A549 (cell line): ENCODE results near the gene CRISPLD2. TPM values are rescaled to one million over a fixed set of nuclear protein-coding genes. Genes with fewer than 3 reads are reported as not detected.

ENCODE experiments used
- ATAC-seq, 2 experiments: fragments of 200-7000 bp in 1 of 2; fragments of >200 bp in 1 of 2; cut with Nextera tagmentation in 1 of 2; cut with Tn5 transposase in 1 of 2; 3 replicates each; pipeline versions ENCODE4 v1.8.0 to v1.9.1; 2018 to 2020; ENCODE audit warnings: mild to moderate bottlenecking in 1 of 2, moderate library complexity in 1 of 2
- CTCF ChIA-PET: fragments of 300-600 bp; sonication (Branson Sonifier 250); formaldehyde crosslinking; extraction: SDS; loops from one replicate; lab custom pipeline; 2021; ENCODE audit warnings: antibody characterized with exemption, inconsistent platforms; lab: Yijun Ruan, JAX
- POLR2A ChIA-PET: fragments of 350-600 bp; formaldehyde crosslinking; extraction: SDS; loops from one replicate; lab custom pipeline; 2021; ENCODE audit warnings: antibody characterized with exemption, inconsistent platforms; lab: Yijun Ruan, JAX
- DNase-seq, 2 experiments: peaks; one replicate each; pipeline versions ENCODE4 v3.0.0 to v3.0.0-alpha.2; 2011 to 2016; ENCODE audit warnings: low read depth in 1 of 2, low spot score in 1 of 2
- FAIRE-seq: peaks from 2 replicates; lab custom pipeline; 2011; peaks lifted over from hg19 to GRCh38; lab: Jason Lieb, UNC
- H3K27ac ChIP-seq, 2 experiments: fragments of >200 bp; sonication (Bioruptor Twin); formaldehyde crosslinking; 3 replicates each; pipeline ENCODE4 v1.5.1; 2016 to 2017
- H3K4me1 ChIP-seq: fragments of >200 bp; sonication (Bioruptor Twin); formaldehyde crosslinking; 3 replicates; pipeline ENCODE4 v1.6.1; 2016
- H3K4me2 ChIP-seq: fragments of >200 bp; sonication (Bioruptor Twin); formaldehyde crosslinking; 3 replicates; pipeline ENCODE4 v1.6.1; 2016
- H3K4me3 ChIP-seq: fragments of >200 bp; sonication (Bioruptor Twin); formaldehyde crosslinking; 3 replicates; pipeline ENCODE4 v1.5.1; 2016
- H3K9me3 ChIP-seq: fragments of >200 bp; sonication (Bioruptor Twin); formaldehyde crosslinking; 3 replicates; pipeline ENCODE4 v1.6.1; 2016
- BHLHE40 ChIP-seq: IDR thresholded peaks from 2 replicates; pipeline ENCODE4 v1.6.1; 2012; ENCODE audit warnings: low read depth, low read length, inconsistent platforms
- CEBPB ChIP-seq, 2 experiments: fragments of >200 bp in 1 of 2; sonication (Bioruptor Twin) in 1 of 2; formaldehyde crosslinking in 1 of 2; IDR thresholded peaks; 2 replicates each; pipeline ENCODE4 v1.6.1; 2012 to 2016
- CHD4 ChIP-seq: fragments of 200-600 bp; sonication (generic); IDR thresholded peaks from 2 replicates; pipeline ENCODE4 v1.6.1; 2016; ENCODE audit warnings: antibody characterized with exemption, mild to moderate bottlenecking, borderline replicate concordance
- EHMT2 ChIP-seq: fragments of 200-600 bp; sonication (generic); IDR thresholded peaks from 2 replicates; pipeline ENCODE4 v1.6.1; 2016; ENCODE audit warnings: antibody characterized with exemption, low read depth, mild to moderate bottlenecking, moderate library complexity
- ESRRA ChIP-seq: fragments of 150-350 bp; IDR thresholded peaks from 2 replicates; pipeline ENCODE4 v1.6.1; 2014; ENCODE audit warnings: mild to moderate bottlenecking, low read length, borderline replicate concordance
- FOSB ChIP-seq: fragments of 250-450 bp; sonication (Bioruptor Pico); IDR thresholded peaks from 2 replicates; pipeline ENCODE4 v1.5.0; 2020; ENCODE audit warnings: mild to moderate bottlenecking, moderate library complexity
- FOSL2 ChIP-seq, 2 experiments: fragments of 450-650 bp in 1 of 2; fragments of >200 bp in 1 of 2; sonication (Bioruptor Twin) in 1 of 2; formaldehyde crosslinking; IDR thresholded peaks; 2 replicates each; pipeline versions ENCODE4 v1.5.0 to v1.6.1; 2016 to 2020; ENCODE audit warnings: mild to moderate bottlenecking in 1 of 2, moderate library complexity in 1 of 2
- FOXS1 ChIP-seq: fragments of 250-450 bp; sonication (Bioruptor Pico); IDR thresholded peaks from 2 replicates; pipeline ENCODE4 v1.5.0; 2020; ENCODE audit warnings: mild to moderate bottlenecking, moderate library complexity
- HDAC2 ChIP-seq: fragments of 200-600 bp; sonication (generic); IDR thresholded peaks from 2 replicates; pipeline ENCODE4 v1.6.1; 2016
- HEYL ChIP-seq: fragments of 250-450 bp; sonication (Bioruptor Pico); IDR thresholded peaks from 2 replicates; pipeline ENCODE4 v1.8.0; 2021; ENCODE audit warnings: mild to moderate bottlenecking, moderate library complexity
- HMGXB4 ChIP-seq: fragments of 250-450 bp; sonication (Bioruptor Pico); IDR thresholded peaks from 2 replicates; pipeline ENCODE4 v1.5.0; 2021; ENCODE audit warnings: mild to moderate bottlenecking, moderate library complexity, borderline replicate concordance
- HOXA7 ChIP-seq: fragments of 250-450 bp; sonication (Bioruptor Pico); IDR thresholded peaks from 2 replicates; pipeline ENCODE4 v1.5.0; 2020; ENCODE audit warnings: mild to moderate bottlenecking, moderate library complexity
- HOXB13 ChIP-seq: fragments of 250-450 bp; sonication (Bioruptor Pico); IDR thresholded peaks from 2 replicates; pipeline ENCODE4 v1.5.0; 2020; ENCODE audit warnings: low read depth, mild to moderate bottlenecking, moderate library complexity
- HOXB5 ChIP-seq: fragments of 250-450 bp; sonication (Bioruptor Pico); IDR thresholded peaks from 2 replicates; pipeline ENCODE4 v1.5.0; 2020; ENCODE audit warnings: mild to moderate bottlenecking, moderate library complexity
- JUNB ChIP-seq: fragments of >200 bp; sonication (Bioruptor Twin); formaldehyde crosslinking; IDR thresholded peaks from 2 replicates; pipeline ENCODE4 v1.6.1; 2016
- KDM1A ChIP-seq: fragments of 200-600 bp; sonication (generic); IDR thresholded peaks from 2 replicates; pipeline ENCODE4 v1.6.1; 2016; ENCODE audit warnings: low read depth, mild to moderate bottlenecking
- MYC ChIP-seq: IDR thresholded peaks from 2 replicates; pipeline ENCODE4 v1.6.1; 2012; ENCODE audit warnings: mild to moderate bottlenecking, inconsistent platforms, low read length, improper control_type of control experiment, borderline replicate concordance
- PHF8 ChIP-seq: fragments of 200-600 bp; sonication (generic); IDR thresholded peaks from 2 replicates; pipeline ENCODE4 v1.6.1; 2016; ENCODE audit warnings: low read depth, mild to moderate bottlenecking, antibody characterized with exemption, moderate library complexity, borderline replicate concordance
- POLR2A ChIP-seq: IDR thresholded peaks from 2 replicates; pipeline ENCODE4 v1.6.1; 2012; ENCODE audit warnings: mild to moderate bottlenecking, low read length
- POLR2AphosphoS2 ChIP-seq: conservative IDR thresholded peaks from 2 replicates; pipeline ENCODE4 v1.6.1; 2012; ENCODE audit warnings: low read length, improper control_type of control experiment, inconsistent platforms
- RAD21 ChIP-seq, 2 experiments: fragments of >200 bp in 1 of 2; sonication (Bioruptor Twin) in 1 of 2; formaldehyde crosslinking in 1 of 2; IDR thresholded peaks in 1 of 2; conservative IDR thresholded peaks in 1 of 2; 2 replicates in 1 of 2; 3 replicates in 1 of 2; pipeline ENCODE4 v1.6.1; 2012 to 2018; ENCODE audit warnings: inconsistent platforms in 1 of 2
- RARB ChIP-seq: fragments of 250-450 bp; sonication (Bioruptor Pico); IDR thresholded peaks from 2 replicates; pipeline ENCODE4 v1.8.0; 2021; ENCODE audit warnings: mild to moderate bottlenecking, moderate library complexity
- USF2 ChIP-seq: fragments of 450-650 bp; IDR thresholded peaks from 2 replicates; pipeline ENCODE4 v1.6.1; 2014; ENCODE audit warnings: antibody characterized with exemption
- ZC3H11A ChIP-seq: fragments of 450-650 bp; IDR thresholded peaks from 2 replicates; pipeline ENCODE4 v1.6.1; 2014; ENCODE audit warnings: antibody characterized with exemption, mild to moderate bottlenecking
- ZNF302 ChIP-seq: fragments of 250-450 bp; sonication (Bioruptor Pico); IDR thresholded peaks from 2 replicates; pipeline ENCODE4 v1.9.0; 2021; ENCODE audit warnings: inconsistent platforms, mild to moderate bottlenecking, moderate library complexity
- WGBS: methylation state at CpG from one replicate; pipeline ENCODE4 v1.1.6; 2017; ENCODE audit errors: missing lambda C conversion rate; 5-methylcytosine and 5-hydroxymethylcytosine counted together
- polyA plus RNA-seq, 4 experiments: library from polyadenylated mRNA; depleted of rRNA in 3 of 4; stranded (reverse); fragments of >200 nt; fragmentation: RNase III in 1 of 4; extraction: RNeasy Plus Mini Kit Qiagen cat#74134 plus additional on column Dnase treatment in 1 of 4; gene quantifications; 2 replicates in 3 of 4; 3 replicates in 1 of 4; pipeline ENCODE4 v1.2.3, GENCODE V29; 2011 to 2017
- TF ChIP-seq, protein P1 (sequence below): IDR thresholded peaks from 2 replicates; pipeline ENCODE4 v1.6.1; 2012

The CRISPLD2 gene
- polyA plus RNA-seq, 2 of the 4 experiments (the other 2 are of a cell fraction) = 0.85 to 1.6 TPM

DNA sequence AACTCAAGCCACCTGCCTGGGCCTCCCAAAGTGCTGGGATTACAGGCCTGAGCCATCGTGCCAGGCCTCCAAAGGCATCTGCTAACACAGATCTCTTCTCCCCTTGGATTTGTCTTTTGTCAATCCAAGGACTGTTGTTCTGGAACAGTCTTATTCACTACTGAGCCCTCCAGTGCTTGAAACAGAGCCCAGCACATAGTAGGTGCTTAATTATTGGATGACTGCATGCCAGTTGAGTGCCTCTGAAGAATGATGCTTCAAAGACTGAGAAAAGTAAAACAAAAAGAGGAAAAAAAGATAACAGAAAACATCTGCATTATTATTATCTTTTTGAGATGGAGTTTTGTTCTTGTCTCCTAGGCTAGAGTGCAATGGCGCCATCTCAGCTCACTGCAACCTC, 1.7 kb upstream of the CRISPLD2 start:
- Histone ChIP-seq H3K4me3 (no peak overlapping the region), H3K9me3 (no peaks in the 10 kb centered on the region; the same call in 2 of the 3 replicates), H3K4me1 (peaks cover 11% of the 10 kb centered on the region; the same call in 2 of the 3 replicates), H3K27ac (no peak overlapping the region), H3K4me2 (no peak overlapping the region)
- no peak for ATAC-seq
- 64% methylated on average over 2 of the region's 2 CpGs for WGBS
- POLR2A ChIA-PET = no interaction called here
- CTCF ChIA-PET = interaction anchor here (1.1 to 3.2 kb wide), 4 partner anchors 25 to 134 kb away, joined by 3 to 14 read pairs (median 6); no protein-coding TSS in a partner anchor
- FAIRE-seq = no peak
- TF ChIP-seq CEBPB (IDR thresholded peaks at IDR 0.05) (no peak), EHMT2 (no peak), USF2 (no peak), PHF8 (no peak), ZC3H11A (no peak), MYC (no peak), POLR2A (no peak), POLR2AphosphoS2 (no peak)
- no peak for DNase-seq

- H3K9me3 ChIP-seq = no peaks in the 10 kb centered on the region
- TF ChIP-seq POLR2AphosphoS2 (no peak), CEBPB (IDR thresholded peaks at IDR 0.05) (no peak), BHLHE40 (no peak), ESRRA (no peak), CHD4 (no peak), KDM1A (no peak), RARB (no peak)
- TF ChIP-seq, protein P1, sequence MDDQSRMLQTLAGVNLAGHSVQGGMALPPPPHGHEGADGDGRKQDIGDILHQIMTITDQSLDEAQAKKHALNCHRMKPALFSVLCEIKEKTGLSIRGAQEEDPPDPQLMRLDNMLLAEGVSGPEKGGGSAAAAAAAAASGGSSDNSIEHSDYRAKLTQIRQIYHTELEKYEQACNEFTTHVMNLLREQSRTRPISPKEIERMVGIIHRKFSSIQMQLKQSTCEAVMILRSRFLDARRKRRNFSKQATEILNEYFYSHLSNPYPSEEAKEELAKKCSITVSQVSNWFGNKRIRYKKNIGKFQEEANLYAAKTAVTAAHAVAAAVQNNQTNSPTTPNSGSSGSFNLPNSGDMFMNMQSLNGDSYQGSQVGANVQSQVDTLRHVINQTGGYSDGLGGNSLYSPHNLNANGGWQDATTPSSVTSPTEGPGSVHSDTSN = no peak
- peak; percentile 14; a peak in 3 of 6 replicates for ATAC-seq
- H3K4me2 ChIP-seq = peak overlapping the region; percentile 96
- H3K27ac ChIP-seq = peak overlapping the region in 1 of 2 experiments; percentile 55; a peak in 1 of 6 replicates
- ChIA-PET POLR2A (interaction anchor here (0.5 to 1.5 kb wide), 11 partner anchors 9 to 735 kb away, joined by 3 to 8 read pairs (median 5); no protein-coding TSS in a partner anchor), CTCF (interaction anchor here (1.0 to 3.2 kb wide), 7 partner anchors 8 to 133 kb away, joined by 3 to 14 read pairs (median 4); no protein-coding TSS in a partner anchor)
- H3K4me1 ChIP-seq = peaks cover 11% of the 10 kb centered on the region; the same call in 2 of the 3 replicates
- DNase-seq = no peak
- H3K4me3 ChIP-seq = peak overlapping the region; percentile 44
- FAIRE-seq = no peak
- WGBS = 60% methylated on average over 29 of the region's 29 CpGs
Measured at GRCh38 chr16:84818989-84819643, 669 bp upstream of the CRISPLD2 start.

GRCh38 chr16:84820305-84820684, 510 bp downstream of the CRISPLD2 start:
- peak overlapping the region; percentile 44 for H3K4me3 ChIP-seq
- peaks cover 11% of the 10 kb centered on the region; the same call in 2 of the 3 replicates for H3K4me1 ChIP-seq
- H3K27ac ChIP-seq = 0 out of 6 replicates have a peak overlapping the region, but pooled peaks of 1 of the 2 experiments have one; percentile 44
- peak; percentile 63 for FAIRE-seq
- no peak for DNase-seq
- 20% methylated on average over 8 of the region's 8 CpGs for WGBS
- ChIA-PET POLR2A (interaction anchor here (0.7 to 1.5 kb wide), 9 partner anchors 9 to 132 kb away, joined by 3 to 8 read pairs (median 5); no protein-coding TSS in a partner anchor), CTCF (interaction anchor here (0.6 to 3.2 kb wide), 6 partner anchors 9 to 738 kb away, joined by 3 to 14 read pairs (median 5); no protein-coding TSS in a partner anchor)
- TF ChIP-seq RAD21 (conservative IDR thresholded peaks at IDR 0.05 in 1 of 2, IDR thresholded peaks at IDR 0.05 in 1 of 2) = no peak
- no peak for TF ChIP-seq USF2
- TF ChIP-seq HMGXB4 (CRISPR knock-in tag) = no peak
- TF ChIP-seq HOXB13 (CRISPR knock-in tag) = no peak
- no peak for TF ChIP-seq ZNF302
- no peak for TF ChIP-seq FOSL2 (IDR thresholded peaks at IDR 0.05)
- TF ChIP-seq FOSL2 (CRISPR knock-in tag; IDR thresholded peaks at IDR 0.05) = no peak
- TF ChIP-seq HEYL (CRISPR knock-in tag) = no peak
- no peak for TF ChIP-seq HOXA7 (CRISPR knock-in tag)
- no peak for TF ChIP-seq MYC
- TF ChIP-seq HDAC2 = no peak
- TF ChIP-seq FOXS1 (CRISPR knock-in tag) = no peak
- TF ChIP-seq FOSB (CRISPR knock-in tag) = no peak
- TF ChIP-seq HOXB5 (CRISPR knock-in tag) = no peak
- TF ChIP-seq POLR2A = no peak
- TF ChIP-seq JUNB = no peak
- no peak for TF ChIP-seq POLR2AphosphoS2
- no peaks in the 10 kb centered on the region for H3K9me3 ChIP-seq
- peak; percentile 40 to 44; a peak in 4 of 6 replicates for ATAC-seq
- peak overlapping the region; percentile 96 for H3K4me2 ChIP-seq
